ENCODE results near the gene KIF4A. TPM values are rescaled to one million over a fixed set of nuclear protein-coding genes. Genes with fewer than 3 reads are reported as not detected.
"Not testable (repeated sequence)": the region's sequence is repeated elsewhere in the genome, so short reads cannot be mapped to it uniquely, and the experiment has no call there.

KIF4A gene
- total RNA-seq, 4 donors from 2014 or later: 0.11 to 0.71 (median 0.13) TPM; not detected in 1

DNA sequence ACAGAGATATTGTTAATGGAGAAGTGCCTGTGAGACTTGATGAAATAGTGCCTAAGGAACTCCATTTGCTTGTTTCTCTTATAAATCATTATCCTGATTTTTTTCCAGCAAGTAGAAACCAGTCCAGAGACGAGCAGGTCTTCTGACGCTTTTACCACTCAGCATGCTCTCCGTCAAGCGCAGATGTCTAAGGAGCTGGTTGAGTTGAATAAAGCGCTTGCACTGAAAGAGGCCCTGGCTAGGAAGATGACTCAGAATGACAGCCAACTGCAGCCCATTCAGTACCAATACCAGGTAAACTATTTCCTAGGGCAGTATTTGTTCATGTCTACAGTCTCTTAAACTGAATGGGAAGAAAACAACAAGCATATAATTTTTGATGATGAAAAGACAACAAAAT is 63.6 kb downstream of the KIF4A start:
- no peaks in the 10 kb centered on the region for H3K4me1 ChIP-seq
- H3K9me3 ChIP-seq: no peaks in the 10 kb centered on the region
- no peak for DNase-seq
- H3K27ac ChIP-seq: no peak overlapping the region
- no peaks in the 10 kb centered on the region for H3K36me3 ChIP-seq
- 94 to 97% methylated on average over 5 of the region's 5 CpGs for WGBS, 2 donors
- TF ChIP-seq, protein P1, sequence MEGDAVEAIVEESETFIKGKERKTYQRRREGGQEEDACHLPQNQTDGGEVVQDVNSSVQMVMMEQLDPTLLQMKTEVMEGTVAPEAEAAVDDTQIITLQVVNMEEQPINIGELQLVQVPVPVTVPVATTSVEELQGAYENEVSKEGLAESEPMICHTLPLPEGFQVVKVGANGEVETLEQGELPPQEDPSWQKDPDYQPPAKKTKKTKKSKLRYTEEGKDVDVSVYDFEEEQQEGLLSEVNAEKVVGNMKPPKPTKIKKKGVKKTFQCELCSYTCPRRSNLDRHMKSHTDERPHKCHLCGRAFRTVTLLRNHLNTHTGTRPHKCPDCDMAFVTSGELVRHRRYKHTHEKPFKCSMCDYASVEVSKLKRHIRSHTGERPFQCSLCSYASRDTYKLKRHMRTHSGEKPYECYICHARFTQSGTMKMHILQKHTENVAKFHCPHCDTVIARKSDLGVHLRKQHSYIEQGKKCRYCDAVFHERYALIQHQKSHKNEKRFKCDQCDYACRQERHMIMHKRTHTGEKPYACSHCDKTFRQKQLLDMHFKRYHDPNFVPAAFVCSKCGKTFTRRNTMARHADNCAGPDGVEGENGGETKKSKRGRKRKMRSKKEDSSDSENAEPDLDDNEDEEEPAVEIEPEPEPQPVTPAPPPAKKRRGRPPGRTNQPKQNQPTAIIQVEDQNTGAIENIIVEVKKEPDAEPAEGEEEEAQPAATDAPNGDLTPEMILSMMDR (IDR thresholded peaks at IDR 0.05): no peak
- TF ChIP-seq POLR2A (IDR thresholded peaks at IDR 0.05): no peak
- intact Hi-C loops (cut with DNase I): no loop called here
- H3K27me3 ChIP-seq: no peaks in the 10 kb centered on the region
- no peak overlapping the region for H3K4me3 ChIP-seq (replicated peaks in 1 of 3)

DNA sequence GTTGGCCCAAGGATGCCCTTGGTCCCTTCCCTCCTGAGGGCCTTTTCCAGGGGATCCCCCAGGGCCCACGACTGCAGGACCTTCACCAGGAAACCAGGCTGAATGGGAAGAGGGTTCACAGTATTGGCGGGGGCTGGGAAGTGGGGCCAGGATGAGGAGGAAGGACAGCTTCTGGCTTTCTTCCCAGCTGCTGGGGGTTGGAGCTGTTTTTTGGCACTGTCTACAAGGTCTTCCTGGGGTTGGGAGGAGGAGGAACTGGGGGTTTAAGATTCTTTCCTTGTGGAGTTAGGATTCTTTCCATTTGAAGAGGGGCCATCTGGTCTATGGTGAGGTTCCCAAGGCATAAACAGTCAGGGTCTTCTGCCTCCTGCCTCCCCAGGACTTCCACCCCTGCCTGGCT is 64.8 kb downstream of the KIF4A start:
- H3K4me3 ChIP-seq (replicated peaks in 1 of 3): no peak overlapping the region
- no peaks in the 10 kb centered on the region for H3K4me1 ChIP-seq
- TF ChIP-seq POLR2A (IDR thresholded peaks at IDR 0.05): no peak
- TF ChIP-seq, protein P1 (IDR thresholded peaks at IDR 0.05): no peak
- no peak overlapping the region for H3K27ac ChIP-seq
- no peaks in the 10 kb centered on the region for H3K36me3 ChIP-seq
- H3K27me3 ChIP-seq: no peaks in the 10 kb centered on the region
- intact Hi-C loops (cut with DNase I): no loop called here
- 15% methylated on average over 2 of the region's 2 CpGs; no CpG with 5 or more reads in 1 of the 2 donors for WGBS, 2 donors
- no peak for DNase-seq
- no peaks in the 10 kb centered on the region for H3K9me3 ChIP-seq

DNA sequence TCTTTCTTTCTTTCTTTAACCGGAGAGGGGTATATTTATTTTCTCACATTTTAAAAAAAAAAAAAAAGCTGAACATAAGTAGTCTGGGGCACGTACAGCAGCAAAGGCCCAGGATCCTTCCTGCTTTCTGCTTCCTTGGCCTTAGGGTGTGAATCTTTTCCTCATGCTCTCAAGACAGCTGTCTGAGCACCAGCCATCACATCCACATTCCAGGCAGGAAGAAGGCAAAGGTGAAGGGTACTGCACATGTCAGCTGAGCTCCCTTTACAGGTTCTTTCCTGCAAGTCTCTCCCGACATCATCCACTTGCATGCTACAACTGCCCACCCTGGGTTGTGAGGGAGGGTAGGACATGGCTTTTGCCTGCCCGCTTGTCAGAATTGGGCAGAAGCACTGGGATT is 69.6 kb downstream of the KIF4A start:
- H3K36me3 ChIP-seq: no peaks in the 10 kb centered on the region
- intact Hi-C loops (cut with DNase I): no loop called here
- no peaks in the 10 kb centered on the region for H3K27me3 ChIP-seq
- TF ChIP-seq POLR2A (IDR thresholded peaks at IDR 0.05): no peak
- TF ChIP-seq, protein P1 (IDR thresholded peaks at IDR 0.05): no peak
- H3K4me3 ChIP-seq (replicated peaks in 1 of 3): no peak overlapping the region
- no peaks in the 10 kb centered on the region for H3K9me3 ChIP-seq
- DNase-seq: no peak
- no peaks in the 10 kb centered on the region for H3K4me1 ChIP-seq
- 96 to 99% methylated on average over 3 to 4 of the region's 4 CpGs for WGBS, 2 donors
- no peak overlapping the region for H3K27ac ChIP-seq

DNA sequence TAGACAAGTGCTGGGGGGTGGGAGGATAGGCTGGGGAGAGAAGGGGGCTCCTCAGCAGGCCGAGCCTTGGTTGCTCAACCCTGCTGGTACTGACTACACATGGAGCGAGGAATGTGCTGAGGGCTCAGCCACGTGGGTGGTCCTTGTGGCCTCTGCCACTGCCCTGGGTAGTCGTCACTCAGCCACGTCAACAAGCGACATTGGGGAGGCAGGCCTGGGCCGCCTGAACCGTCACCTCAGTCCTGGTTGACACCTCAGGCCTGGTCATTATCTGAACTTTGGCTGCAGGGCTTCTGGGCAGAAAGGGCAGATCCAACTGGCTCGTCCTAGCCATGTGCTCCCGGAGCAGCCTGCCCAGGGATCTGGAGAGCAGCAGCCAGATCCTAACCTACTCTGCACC is 70.5 kb downstream of the KIF4A start:
- no peak for DNase-seq
- no peaks in the 10 kb centered on the region for H3K27me3 ChIP-seq
- H3K27ac ChIP-seq: no peak overlapping the region
- H3K4me1 ChIP-seq: no peaks in the 10 kb centered on the region
- no peaks in the 10 kb centered on the region for H3K9me3 ChIP-seq
- no peak overlapping the region for H3K4me3 ChIP-seq (replicated peaks in 1 of 3)
- 100% methylated on average over 3 of the region's 10 CpGs; no CpG with 5 or more reads in 1 of the 2 donors for WGBS, 2 donors
- intact Hi-C loops (cut with DNase I): no loop called here
- TF ChIP-seq POLR2A (IDR thresholded peaks at IDR 0.05): no peak
- TF ChIP-seq, protein P1 (IDR thresholded peaks at IDR 0.05): no peak
- H3K36me3 ChIP-seq: no peaks in the 10 kb centered on the region

DNA sequence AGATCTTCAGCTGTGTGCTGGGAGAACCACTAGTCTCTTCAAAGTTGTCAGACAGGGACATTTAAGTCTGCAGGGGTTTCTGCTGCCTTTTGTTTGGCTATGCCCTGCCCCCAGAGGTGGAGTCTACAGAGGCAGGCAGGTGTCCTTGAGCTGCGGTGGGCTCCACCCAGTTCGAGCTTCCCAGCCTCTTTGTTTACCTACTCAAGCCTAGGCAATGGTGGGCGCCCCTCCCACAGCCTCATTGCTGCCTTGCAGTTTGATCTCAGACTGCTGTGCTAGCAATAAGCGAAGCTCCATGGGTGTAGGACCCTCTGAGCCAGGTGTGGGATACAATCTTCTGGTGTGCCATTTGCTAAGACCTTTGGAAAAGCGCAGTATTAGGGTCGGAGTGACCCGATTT is 78.8 kb downstream of the KIF4A start:
- H3K27me3 ChIP-seq; intact Hi-C loops (cut with DNase I); DNase-seq; H3K27ac ChIP-seq; H3K36me3 ChIP-seq; H3K9me3 ChIP-seq; H3K4me1 ChIP-seq; H3K4me3 ChIP-seq (replicated peaks in 1 of 3): not testable (repeated sequence)
- WGBS, 2 donors: 90 to 100% methylated on average over 1 to 2 of the region's 7 CpGs

DNA sequence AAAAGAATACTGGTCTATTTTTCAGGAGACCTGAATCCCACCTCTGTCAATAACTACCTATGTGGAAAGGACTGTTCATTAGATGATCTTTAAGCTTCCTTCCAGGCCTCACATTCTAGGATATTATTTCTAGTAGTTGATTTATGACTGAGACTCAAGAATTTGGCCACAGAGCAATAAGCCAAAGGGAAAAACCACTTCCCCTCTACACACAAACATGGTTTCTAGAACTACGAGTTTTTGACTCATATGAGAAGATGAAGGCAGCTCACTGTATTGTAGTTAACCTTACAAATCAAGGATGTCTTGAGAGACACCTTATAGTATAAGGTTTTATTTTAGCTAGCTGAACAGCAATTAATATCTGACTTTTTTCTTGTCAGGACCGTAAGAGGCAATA is 96.3 kb downstream of the KIF4A start:
- no peak for TF ChIP-seq POLR2A (IDR thresholded peaks at IDR 0.05)
- TF ChIP-seq, protein P1 (IDR thresholded peaks at IDR 0.05): no peak
- 72 to 97% methylated on average over 2 of the region's 2 CpGs for WGBS, 2 donors
- Histone ChIP-seq H3K4me3 (replicated peaks in 1 of 3) (no peak overlapping the region), H3K36me3 (no peaks in the 10 kb centered on the region), H3K27me3 (no peaks in the 10 kb centered on the region), H3K27ac (no peak overlapping the region), H3K4me1 (no peaks in the 10 kb centered on the region), H3K9me3 (no peaks in the 10 kb centered on the region)
- no peak for DNase-seq
- intact Hi-C loops (cut with DNase I): no loop called here
